Left hindlimb (tissue), 1 donor: ENCODE data around the gene NLGN1.
"Not testable (repeated sequence)": the region's sequence is repeated elsewhere in the genome, so short reads cannot be mapped to it uniquely, and the experiment has no call there.

Source experiments
- DNase-seq: peaks from one replicate; pipeline ENCODE4 v3.0.0-alpha.2; 2018

The NLGN1 gene

GRCh38 chr3:173439004-173439403 lies 41.5 kb downstream of the NLGN1 start:
- DNase-seq: no peak

- DNase-seq: no peak
Observed at GRCh38 chr3:173440514-173440913, 43.0 kb downstream of the NLGN1 start.

- DNase-seq: not testable (repeated sequence)
Observed at GRCh38 chr3:173451561-173451960, 54.0 kb downstream of the NLGN1 start.

GRCh38 chr3:173463250-173463649 lies 65.7 kb downstream of the NLGN1 start:
- DNase-seq: no peak

- no peak for DNase-seq
Observed at GRCh38 chr3:173465112-173465511, 67.6 kb downstream of the NLGN1 start.

- no peak for DNase-seq
Observed at GRCh38 chr3:173465898-173466678, 68.5 kb downstream of the NLGN1 start.

- no peak for DNase-seq
Observed at GRCh38 chr3:173467501-173467900, 70.0 kb downstream of the NLGN1 start.

GRCh38 chr3:173473237-173473636 lies 75.7 kb downstream of the NLGN1 start:
- DNase-seq: no peak

- DNase-seq: no peak
Observed at GRCh38 chr3:173479301-173479700, 81.8 kb downstream of the NLGN1 start.

GRCh38 chr3:173501931-173502489 lies 104.5 kb downstream of the NLGN1 start:
- DNase-seq: no peak

- DNase-seq: no peak
Observed at GRCh38 chr3:173502983-173503568, 105.5 kb downstream of the NLGN1 start.

GRCh38 chr3:173510565-173510964 lies 113.0 kb downstream of the NLGN1 start:
- DNase-seq: no peak

GRCh38 chr3:173513123-173513522 lies 115.6 kb downstream of the NLGN1 start:
- DNase-seq: no peak

- DNase-seq: no peak
Observed at GRCh38 chr3:173529062-173529711, 131.6 kb downstream of the NLGN1 start.

GRCh38 chr3:173531602-173532001 lies 134.1 kb downstream of the NLGN1 start:
- no peak for DNase-seq

GRCh38 chr3:173538410-173538809 lies 140.9 kb downstream of the NLGN1 start:
- no peak for DNase-seq

GRCh38 chr3:173545590-173545989 lies 148.0 kb downstream of the NLGN1 start:
- DNase-seq: not testable (repeated sequence)

- DNase-seq: no peak
Observed at GRCh38 chr3:173547070-173547469, 149.5 kb downstream of the NLGN1 start.

GRCh38 chr3:173548261-173548660 lies 150.7 kb downstream of the NLGN1 start:
- no peak for DNase-seq

GRCh38 chr3:173552526-173552925 lies 155.0 kb downstream of the NLGN1 start:
- DNase-seq: no peak

- no peak for DNase-seq
Observed at GRCh38 chr3:173553635-173554280, 156.2 kb downstream of the NLGN1 start.

- DNase-seq: no peak
Observed at GRCh38 chr3:173556546-173556945, 159.0 kb downstream of the NLGN1 start.

GRCh38 chr3:173567997-173568396 lies 170.5 kb downstream of the NLGN1 start:
- no peak for DNase-seq
